HepG2 (cell line): Measurements from ENCODE around the gene CDC34. TPM values are rescaled to one million over a fixed set of nuclear protein-coding genes. Genes with fewer than 3 reads are reported as not detected.

Experiments
- FOXK1 ChIP-seq: sonication (generic); formaldehyde crosslinking; IDR thresholded peaks from 2 replicates; pipeline ENCODE4 v1.4.0; 2020; ENCODE audit warnings: low read depth, missing genetic modification reagents, borderline replicate concordance
- GTF2F1 ChIP-seq: fragments of 150-350 bp; IDR thresholded peaks from 2 replicates; pipeline ENCODE4 v1.6.1; 2014; ENCODE audit warnings: low read length
- JUN ChIP-seq: sonication (generic); formaldehyde crosslinking; IDR thresholded peaks from 2 replicates; pipeline ENCODE4 v1.4.0; 2020; ENCODE audit warnings: mild to moderate bottlenecking, missing genetic modification reagents
- KDM1A ChIP-seq: IDR thresholded peaks from 2 replicates; pipeline ENCODE4 v1.6.1; 2016; ENCODE audit warnings: missing compliant biosample characterization
- NFRKB ChIP-seq: fragments of 450-650 bp; IDR thresholded peaks from 2 replicates; pipeline ENCODE4 v1.6.1; 2017
- POLR2AphosphoS5 ChIP-seq: IDR thresholded peaks from 2 replicates; pipeline ENCODE4 v1.6.1; 2012; ENCODE audit warnings: low read depth, low read length
- RCOR2 ChIP-seq: IDR thresholded peaks from 2 replicates; pipeline ENCODE4 v1.6.1; 2016; ENCODE audit warnings: missing biosample characterization, missing genetic modification reagents
- RFXANK ChIP-seq: IDR thresholded peaks from 2 replicates; pipeline ENCODE4 v1.6.1; 2016
- SRSF4 ChIP-seq: fragments of 200-400 bp; formaldehyde crosslinking; IDR thresholded peaks from one replicate; pipeline ENCODE4 v1.6.1; 2018; ENCODE audit warnings: mild to moderate bottlenecking, low read depth, low read length, moderate library complexity; ENCODE audit not compliant: poor library complexity, severe bottlenecking
- ZFYVE20 ChIP-seq: sonication (generic); formaldehyde crosslinking; IDR thresholded peaks from 2 replicates; pipeline ENCODE4 v1.8.0; 2023; ENCODE audit warnings: low read depth, mild to moderate bottlenecking, moderate library complexity, missing genetic modification reagents, borderline replicate concordance
- ZNF12 ChIP-seq: sonication (generic); formaldehyde crosslinking; IDR thresholded peaks from 2 replicates; pipeline ENCODE4 v1.5.0; 2020; ENCODE audit warnings: missing genetic modification reagents
- ZNF253 ChIP-seq: sonication (generic); formaldehyde crosslinking; IDR thresholded peaks from 2 replicates; pipeline ENCODE4 v1.8.0; 2022; ENCODE audit warnings: mild to moderate bottlenecking, missing genetic modification reagents, borderline replicate concordance
- ZNF256 ChIP-seq: sonication (generic); formaldehyde crosslinking; conservative IDR thresholded peaks from 2 replicates; pipeline ENCODE4 v1.4.0; 2020; ENCODE audit warnings: missing genetic modification reagents
- ZNF44 ChIP-seq: sonication (generic); formaldehyde crosslinking; IDR thresholded peaks from 2 replicates; pipeline ENCODE4 v1.5.1; 2020; ENCODE audit warnings: mild to moderate bottlenecking, missing genetic modification reagents
- ZNF546 ChIP-seq: sonication (generic); formaldehyde crosslinking; conservative IDR thresholded peaks from 2 replicates; pipeline ENCODE4 v1.8.1; 2023; ENCODE audit warnings: mild to moderate bottlenecking, missing genetic modification reagents
- ZNF652 ChIP-seq: IDR thresholded peaks from 2 replicates; pipeline ENCODE4 v1.6.1; 2016; ENCODE audit warnings: low read depth, borderline replicate concordance
- polyA plus RNA-seq, 8 experiments: library from polyadenylated mRNA; depleted of rRNA in 3 of 8; stranded (reverse) in 7 of 8; unstranded in 1 of 8; fragments of >200 nt; fragmentation: Illumina TruSeq in 4 of 8; extraction: Trizol in 4 of 8; gene quantifications; 2 replicates each; pipeline versions ENCODE4 v1.2.1 to v1.2.3, GENCODE V29; 2011 to 2016; ENCODE audit warnings: low read depth in 4 of 8, missing spikeins in 1 of 8, mixed read lengths in 1 of 8; ENCODE audit not compliant: insufficient read depth in 1 of 8
- total RNA-seq, 5 experiments: library from RNA; depleted of rRNA; stranded (reverse); fragments of >200 nt; fragmentation: Illumina TruSeq; extraction: Trizol; gene quantifications; 2 replicates each; pipeline ENCODE4 v1.2.3, GENCODE V29; 2016; ENCODE audit warnings: low read depth in 1 of 5
- TF ChIP-seq, protein P1 (sequence below): sonication (generic); formaldehyde crosslinking; IDR thresholded peaks from 2 replicates; pipeline ENCODE4 v1.4.0; 2020; ENCODE audit warnings: missing genetic modification reagents
- TF ChIP-seq, protein P2 (sequence below): sonication (generic); formaldehyde crosslinking; IDR thresholded peaks from 2 replicates; pipeline ENCODE4 v1.4.0; 2020; ENCODE audit warnings: missing genetic modification reagents, borderline replicate concordance
- TF ChIP-seq, protein P3 (sequence below): sonication (generic); formaldehyde crosslinking; IDR thresholded peaks from 2 replicates; pipeline ENCODE4 v1.5.0; 2020; ENCODE audit warnings: mild to moderate bottlenecking, missing genetic modification reagents
- TF ChIP-seq, protein P4 (sequence below): sonication (generic); formaldehyde crosslinking; IDR thresholded peaks from 2 replicates; pipeline ENCODE4 v1.5.0; 2020; ENCODE audit warnings: missing genetic modification reagents

The CDC34 gene
- total and polyA plus RNA-seq, 2 of the 13 experiments (the other 11 are each of a cell fraction or from before 2014, with no cell fraction given) = 138 to 150 TPM

DNA sequence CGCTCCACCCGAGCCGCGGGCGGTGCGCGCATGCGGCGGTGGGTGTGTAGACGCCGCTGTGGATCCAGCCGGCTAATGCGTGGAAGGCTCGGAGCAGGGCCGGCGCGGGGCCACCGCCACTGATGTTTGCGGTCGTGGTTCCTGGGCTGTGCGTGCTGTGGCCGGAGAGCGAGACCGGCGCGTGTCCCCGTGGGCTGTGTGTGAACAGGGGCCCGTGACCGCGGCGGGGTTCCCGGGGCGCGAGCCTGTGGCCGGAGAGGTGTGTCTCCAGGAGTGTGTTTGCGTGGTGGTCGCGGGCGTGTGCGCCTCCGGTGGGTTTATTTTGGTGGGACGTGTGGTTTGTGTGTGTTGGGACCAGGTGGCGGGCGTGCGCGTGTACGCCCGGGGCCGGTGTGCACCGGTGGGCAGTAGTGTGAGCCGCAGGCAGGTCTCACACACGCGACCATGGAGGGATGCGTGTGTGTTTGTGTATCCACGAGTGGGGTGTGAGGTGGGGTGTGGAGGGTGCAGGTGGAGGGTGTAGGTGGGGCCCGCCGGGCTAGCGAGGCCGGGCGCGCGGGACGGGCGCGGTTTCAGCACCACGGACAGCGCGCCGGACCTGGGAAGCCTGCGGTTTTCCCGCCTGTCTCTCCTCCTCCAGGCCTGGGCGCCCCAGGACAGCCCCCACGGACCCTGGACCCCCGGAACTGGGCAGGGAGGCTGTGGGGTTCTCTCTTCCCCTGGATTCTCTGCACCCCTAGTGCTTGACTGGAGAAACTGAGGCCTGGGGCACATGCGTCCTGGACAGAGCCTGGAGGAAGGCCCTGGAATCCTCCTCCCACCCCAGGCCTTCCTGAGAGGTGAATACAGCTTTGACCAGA lies 59.8 kb downstream of the CDC34 start (continued):
- TF ChIP-seq, protein P1, sequence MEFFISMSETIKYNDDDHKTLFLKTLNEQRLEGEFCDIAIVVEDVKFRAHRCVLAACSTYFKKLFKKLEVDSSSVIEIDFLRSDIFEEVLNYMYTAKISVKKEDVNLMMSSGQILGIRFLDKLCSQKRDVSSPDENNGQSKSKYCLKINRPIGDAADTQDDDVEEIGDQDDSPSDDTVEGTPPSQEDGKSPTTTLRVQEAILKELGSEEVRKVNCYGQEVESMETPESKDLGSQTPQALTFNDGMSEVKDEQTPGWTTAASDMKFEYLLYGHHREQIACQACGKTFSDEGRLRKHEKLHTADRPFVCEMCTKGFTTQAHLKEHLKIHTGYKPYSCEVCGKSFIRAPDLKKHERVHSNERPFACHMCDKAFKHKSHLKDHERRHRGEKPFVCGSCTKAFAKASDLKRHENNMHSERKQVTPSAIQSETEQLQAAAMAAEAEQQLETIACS (CRISPR knock-in tag) = 0 out of 2 replicates have a peak, but pooled peaks have one; percentile 33
- no peak for TF ChIP-seq JUN (CRISPR knock-in tag)
- TF ChIP-seq, protein P2, sequence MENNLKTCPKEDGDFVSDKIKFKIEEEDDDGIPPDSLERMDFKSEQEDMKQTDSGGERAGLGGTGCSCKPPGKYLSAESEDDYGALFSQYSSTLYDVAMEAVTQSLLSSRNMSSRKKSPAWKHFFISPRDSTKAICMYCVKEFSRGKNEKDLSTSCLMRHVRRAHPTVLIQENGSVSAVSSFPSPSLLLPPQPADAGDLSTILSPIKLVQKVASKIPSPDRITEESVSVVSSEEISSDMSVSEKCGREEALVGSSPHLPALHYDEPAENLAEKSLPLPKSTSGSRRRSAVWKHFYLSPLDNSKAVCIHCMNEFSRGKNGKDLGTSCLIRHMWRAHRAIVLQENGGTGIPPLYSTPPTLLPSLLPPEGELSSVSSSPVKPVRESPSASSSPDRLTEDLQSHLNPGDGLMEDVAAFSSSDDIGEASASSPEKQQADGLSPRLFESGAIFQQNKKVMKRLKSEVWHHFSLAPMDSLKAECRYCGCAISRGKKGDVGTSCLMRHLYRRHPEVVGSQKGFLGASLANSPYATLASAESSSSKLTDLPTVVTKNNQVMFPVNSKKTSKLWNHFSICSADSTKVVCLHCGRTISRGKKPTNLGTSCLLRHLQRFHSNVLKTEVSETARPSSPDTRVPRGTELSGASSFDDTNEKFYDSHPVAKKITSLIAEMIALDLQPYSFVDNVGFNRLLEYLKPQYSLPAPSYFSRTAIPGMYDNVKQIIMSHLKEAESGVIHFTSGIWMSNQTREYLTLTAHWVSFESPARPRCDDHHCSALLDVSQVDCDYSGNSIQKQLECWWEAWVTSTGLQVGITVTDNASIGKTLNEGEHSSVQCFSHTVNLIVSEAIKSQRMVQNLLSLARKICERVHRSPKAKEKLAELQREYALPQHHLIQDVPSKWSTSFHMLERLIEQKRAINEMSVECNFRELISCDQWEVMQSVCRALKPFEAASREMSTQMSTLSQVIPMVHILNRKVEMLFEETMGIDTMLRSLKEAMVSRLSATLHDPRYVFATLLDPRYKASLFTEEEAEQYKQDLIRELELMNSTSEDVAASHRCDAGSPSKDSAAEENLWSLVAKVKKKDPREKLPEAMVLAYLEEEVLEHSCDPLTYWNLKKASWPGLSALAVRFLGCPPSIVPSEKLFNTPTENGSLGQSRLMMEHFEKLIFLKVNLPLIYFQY (CRISPR knock-in tag) = 0 out of 2 replicates have a peak, but pooled peaks have one; percentile 39
- TF ChIP-seq NFRKB = no peak
- TF ChIP-seq FOXK1 (CRISPR knock-in tag) = no peak
- TF ChIP-seq, protein P3, sequence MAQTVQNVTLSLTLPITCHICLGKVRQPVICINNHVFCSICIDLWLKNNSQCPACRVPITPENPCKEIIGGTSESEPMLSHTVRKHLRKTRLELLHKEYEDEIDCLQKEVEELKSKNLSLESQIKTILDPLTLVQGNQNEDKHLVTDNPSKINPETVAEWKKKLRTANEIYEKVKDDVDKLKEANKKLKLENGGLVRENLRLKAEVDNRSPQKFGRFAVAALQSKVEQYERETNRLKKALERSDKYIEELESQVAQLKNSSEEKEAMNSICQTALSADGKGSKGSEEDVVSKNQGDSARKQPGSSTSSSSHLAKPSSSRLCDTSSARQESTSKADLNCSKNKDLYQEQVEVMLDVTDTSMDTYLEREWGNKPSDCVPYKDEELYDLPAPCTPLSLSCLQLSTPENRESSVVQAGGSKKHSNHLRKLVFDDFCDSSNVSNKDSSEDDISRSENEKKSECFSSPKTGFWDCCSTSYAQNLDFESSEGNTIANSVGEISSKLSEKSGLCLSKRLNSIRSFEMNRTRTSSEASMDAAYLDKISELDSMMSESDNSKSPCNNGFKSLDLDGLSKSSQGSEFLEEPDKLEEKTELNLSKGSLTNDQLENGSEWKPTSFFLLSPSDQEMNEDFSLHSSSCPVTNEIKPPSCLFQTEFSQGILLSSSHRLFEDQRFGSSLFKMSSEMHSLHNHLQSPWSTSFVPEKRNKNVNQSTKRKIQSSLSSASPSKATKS (CRISPR knock-in tag) = no peak
- 0 out of 2 replicates have a peak, but pooled peaks have one; percentile 14 for TF ChIP-seq ZNF652 (CRISPR knock-in tag)
- TF ChIP-seq RCOR2 (CRISPR knock-in tag) = no peak
- TF ChIP-seq POLR2AphosphoS5 = no peak
- no peak for TF ChIP-seq SRSF4
- peak; percentile 68; the same call in 1 of the 2 replicates for TF ChIP-seq ZNF44
- peak; percentile 51; the same call in 1 of the 2 replicates for TF ChIP-seq ZNF12 (CRISPR knock-in tag)
- peak; percentile 80; the same call in 1 of the 2 replicates for TF ChIP-seq ZNF256 (CRISPR knock-in tag)
- peak; percentile 61; the same call in 1 of the 2 replicates for TF ChIP-seq ZNF253 (CRISPR knock-in tag)
- TF ChIP-seq RFXANK = no peak
- TF ChIP-seq KDM1A (CRISPR knock-in tag) = no peak
- peak; percentile 63; the same call in 1 of the 2 replicates for TF ChIP-seq ZNF546
- TF ChIP-seq, protein P4, sequence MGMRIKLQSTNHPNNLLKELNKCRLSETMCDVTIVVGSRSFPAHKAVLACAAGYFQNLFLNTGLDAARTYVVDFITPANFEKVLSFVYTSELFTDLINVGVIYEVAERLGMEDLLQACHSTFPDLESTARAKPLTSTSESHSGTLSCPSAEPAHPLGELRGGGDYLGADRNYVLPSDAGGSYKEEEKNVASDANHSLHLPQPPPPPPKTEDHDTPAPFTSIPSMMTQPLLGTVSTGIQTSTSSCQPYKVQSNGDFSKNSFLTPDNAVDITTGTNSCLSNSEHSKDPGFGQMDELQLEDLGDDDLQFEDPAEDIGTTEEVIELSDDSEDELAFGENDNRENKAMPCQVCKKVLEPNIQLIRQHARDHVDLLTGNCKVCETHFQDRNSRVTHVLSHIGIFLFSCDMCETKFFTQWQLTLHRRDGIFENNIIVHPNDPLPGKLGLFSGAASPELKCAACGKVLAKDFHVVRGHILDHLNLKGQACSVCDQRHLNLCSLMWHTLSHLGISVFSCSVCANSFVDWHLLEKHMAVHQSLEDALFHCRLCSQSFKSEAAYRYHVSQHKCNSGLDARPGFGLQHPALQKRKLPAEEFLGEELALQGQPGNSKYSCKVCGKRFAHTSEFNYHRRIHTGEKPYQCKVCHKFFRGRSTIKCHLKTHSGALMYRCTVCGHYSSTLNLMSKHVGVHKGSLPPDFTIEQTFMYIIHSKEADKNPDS (CRISPR knock-in tag) = no peak
- no peak for TF ChIP-seq GTF2F1
- TF ChIP-seq ZFYVE20 = peak; percentile 39; the same call in 1 of the 2 replicates
